ENCODE results near the gene BDH1.

BDH1 gene

GRCh38 chr3:197578376-197578775 lies 22.6 kb upstream of the BDH1 start:
- Histone ChIP-seq H3K27ac (replicated peaks; ENCODE audit: low read length) (no peak overlapping the region), H3K9ac (ENCODE audit: low read depth, low read length, poor library complexity) (no peak overlapping the region), H2AK5ac (ENCODE audit: low read depth, low read length) (no peak overlapping the region), H2BK15ac (ENCODE audit: low read length) (no peak overlapping the region), H3K9me3 (replicated peaks in 1 of 2; ENCODE audit: control insufficient read depth in 2 of 2, insufficient read depth in 1 of 2, low read depth in 1 of 2, low read length in 2 of 2) (peaks cover 2 to 4% of the 10 kb centered on the region in 2 donors), H2AFZ (ENCODE audit: low read length) (no peak overlapping the region), H2BK12ac (ENCODE audit: low read length) (no peak overlapping the region), H3K4ac (ENCODE audit: low read length) (no peak overlapping the region), H3K79me1 (ENCODE audit: low read depth, low read length) (no peaks in the 10 kb centered on the region), H4K91ac (ENCODE audit: low read depth, low read length, poor library complexity) (no peak overlapping the region), H3K36me3 (replicated peaks in 1 of 2; ENCODE audit: control insufficient read depth in 2 of 2, insufficient read depth in 2 of 2, low read length in 2 of 2) (no peaks in the 10 kb centered on the region), H3K27me3 (ENCODE audit: control insufficient read depth in 3 of 3, insufficient read depth in 3 of 3, low read depth in 1 of 3, low read length in 3 of 3) (peaks cover 0 to 9% (median 0%) of the 10 kb centered on the region in 3 experiments), H4K8ac (ENCODE audit: low read depth, low read length) (no peak overlapping the region), H2BK120ac (ENCODE audit: low read depth, low read length) (no peak overlapping the region), H3K23ac (ENCODE audit: low read depth, low read length, poor library complexity) (no peak overlapping the region), H3K18ac (ENCODE audit: low read length) (no peak overlapping the region), H3K4me3 (ENCODE audit: low read length in 2 of 2) (no peak overlapping the region), H3K4me1 (ENCODE audit: control insufficient read depth in 2 of 2, insufficient read depth in 1 of 2, low read depth in 1 of 2, low read length in 2 of 2) (peaks cover 0 to 2% of the 10 kb centered on the region in 2 donors), H3K4me2 (ENCODE audit: insufficient read depth, low read length, poor library complexity, severe bottlenecking) (no peak overlapping the region), H3K14ac (ENCODE audit: low read length) (no peak overlapping the region), H2BK5ac (ENCODE audit: low read length) (no peak overlapping the region)
- WGBS, 2 donors (ENCODE audit: extremely low coverage in 2 of 2, insufficient read length in 2 of 2, insufficient replicate concordance in 1 of 2): no CpG with 5 or more reads among the region's 6 CpGs
- no peak for DNase-seq (ENCODE audit: low spot score)

DNA sequence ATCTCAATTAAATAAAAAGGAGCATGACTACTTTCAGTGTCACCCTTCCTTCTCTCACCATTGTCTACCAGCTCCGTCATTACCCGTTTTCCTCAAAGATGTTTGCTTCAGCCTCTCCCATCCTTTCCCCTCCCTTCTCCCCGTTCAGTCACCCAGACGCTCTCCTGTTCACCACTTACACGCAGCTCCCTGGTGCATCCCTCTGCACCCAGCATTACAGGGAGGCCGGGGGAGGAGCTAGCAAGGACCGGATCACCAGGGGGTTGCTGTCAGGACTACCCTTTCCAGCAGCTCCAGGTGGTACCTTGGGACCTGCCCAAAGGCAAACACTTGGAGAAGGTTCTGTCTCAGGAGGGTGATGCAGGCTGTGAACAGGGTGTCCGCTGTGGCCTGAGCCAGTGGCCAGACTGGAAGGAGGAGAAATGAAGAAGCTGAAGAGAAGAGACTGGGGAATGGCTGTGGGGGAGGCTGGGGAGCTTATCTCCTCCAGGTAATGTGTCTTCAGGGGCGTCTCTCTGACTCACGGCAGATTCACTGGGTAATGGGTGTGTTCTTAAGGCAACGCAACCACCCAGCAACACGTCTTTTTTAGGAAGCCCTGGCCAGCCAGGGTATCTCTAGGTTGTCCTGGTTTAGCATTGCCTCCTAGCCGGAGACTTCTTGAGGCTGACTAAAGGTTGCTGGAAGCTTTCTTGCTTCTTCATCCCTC lies 21.8 kb upstream of the BDH1 start:
- no peak for DNase-seq (ENCODE audit: low spot score)
- H2BK15ac ChIP-seq (ENCODE audit: low read length): no peak overlapping the region
- peaks cover 2 to 4% of the 10 kb centered on the region in 2 donors for H3K9me3 ChIP-seq (replicated peaks in 1 of 2; ENCODE audit: control insufficient read depth in 2 of 2, insufficient read depth in 1 of 2, low read depth in 1 of 2, low read length in 2 of 2)
- WGBS, 2 donors (ENCODE audit: extremely low coverage in 2 of 2, insufficient read length in 2 of 2, insufficient replicate concordance in 1 of 2): no CpG with 5 or more reads among the region's 13 CpGs
- no peak overlapping the region for H4K8ac ChIP-seq (ENCODE audit: low read depth, low read length)
- peaks cover 0 to 2% of the 10 kb centered on the region in 2 donors for H3K4me1 ChIP-seq (ENCODE audit: control insufficient read depth in 2 of 2, insufficient read depth in 1 of 2, low read depth in 1 of 2, low read length in 2 of 2)
- no peak overlapping the region for H2BK12ac ChIP-seq (ENCODE audit: low read length)
- no peak overlapping the region for H2BK120ac ChIP-seq (ENCODE audit: low read depth, low read length)
- no peak overlapping the region for H3K4ac ChIP-seq (ENCODE audit: low read length)
- H3K36me3 ChIP-seq (replicated peaks in 1 of 2; ENCODE audit: control insufficient read depth in 2 of 2, insufficient read depth in 2 of 2, low read length in 2 of 2): no peaks in the 10 kb centered on the region
- H3K79me1 ChIP-seq (ENCODE audit: low read depth, low read length): no peaks in the 10 kb centered on the region
- no peak overlapping the region for H3K14ac ChIP-seq (ENCODE audit: low read length)
- no peak overlapping the region for H3K4me3 ChIP-seq (ENCODE audit: low read length in 2 of 2)
- H3K27ac ChIP-seq (replicated peaks; ENCODE audit: low read length): no peak overlapping the region
- H3K4me2 ChIP-seq (ENCODE audit: insufficient read depth, low read length, poor library complexity, severe bottlenecking): no peak overlapping the region
- H3K27me3 ChIP-seq (ENCODE audit: control insufficient read depth in 3 of 3, insufficient read depth in 3 of 3, low read depth in 1 of 3, low read length in 3 of 3): peaks cover 0 to 9% (median 0%) of the 10 kb centered on the region in 3 experiments
- no peak overlapping the region for H2AFZ ChIP-seq (ENCODE audit: low read length)
- no peak overlapping the region for H4K91ac ChIP-seq (ENCODE audit: low read depth, low read length, poor library complexity)
- peak overlapping the region; percentile 18 for H2AK5ac ChIP-seq (ENCODE audit: low read depth, low read length)
- no peak overlapping the region for H3K23ac ChIP-seq (ENCODE audit: low read depth, low read length, poor library complexity)
- H2BK5ac ChIP-seq (ENCODE audit: low read length): no peak overlapping the region
- no peak overlapping the region for H3K18ac ChIP-seq (ENCODE audit: low read length)
- no peak overlapping the region for H3K9ac ChIP-seq (ENCODE audit: low read depth, low read length, poor library complexity)

- Histone ChIP-seq H3K18ac (ENCODE audit: low read length) (peak overlapping the region; percentile 35), H2AFZ (ENCODE audit: low read length) (no peak overlapping the region), H3K4ac (ENCODE audit: low read length) (no peak overlapping the region), H3K4me2 (ENCODE audit: insufficient read depth, low read length, poor library complexity, severe bottlenecking) (no peak overlapping the region), H2BK5ac (ENCODE audit: low read length) (no peak overlapping the region), H2BK12ac (ENCODE audit: low read length) (no peak overlapping the region), H3K9me3 (replicated peaks in 1 of 2; ENCODE audit: control insufficient read depth in 2 of 2, insufficient read depth in 1 of 2, low read depth in 1 of 2, low read length in 2 of 2) (peaks cover 2 to 4% of the 10 kb centered on the region in 2 donors), H3K4me3 (ENCODE audit: low read length in 2 of 2) (no peak overlapping the region), H3K4me1 (ENCODE audit: control insufficient read depth in 2 of 2, insufficient read depth in 1 of 2, low read depth in 1 of 2, low read length in 2 of 2) (peaks cover 0 to 2% of the 10 kb centered on the region in 2 donors), H3K14ac (ENCODE audit: low read length) (no peak overlapping the region), H2BK15ac (ENCODE audit: low read length) (no peak overlapping the region), H2BK120ac (ENCODE audit: low read depth, low read length) (no peak overlapping the region), H3K79me1 (ENCODE audit: low read depth, low read length) (no peaks in the 10 kb centered on the region), H2AK5ac (ENCODE audit: low read depth, low read length) (no peak overlapping the region), H4K91ac (ENCODE audit: low read depth, low read length, poor library complexity) (peak overlapping the region; percentile 88), H3K23ac (ENCODE audit: low read depth, low read length, poor library complexity) (peak overlapping the region; percentile 29), H4K8ac (ENCODE audit: low read depth, low read length) (no peak overlapping the region), H3K27me3 (ENCODE audit: control insufficient read depth in 3 of 3, insufficient read depth in 3 of 3, low read depth in 1 of 3, low read length in 3 of 3) (peaks cover 0 to 9% (median 0%) of the 10 kb centered on the region in 3 experiments), H3K36me3 (replicated peaks in 1 of 2; ENCODE audit: control insufficient read depth in 2 of 2, insufficient read depth in 2 of 2, low read length in 2 of 2) (no peaks in the 10 kb centered on the region), H3K9ac (ENCODE audit: low read depth, low read length, poor library complexity) (no peak overlapping the region), H3K27ac (replicated peaks; ENCODE audit: low read length) (no peak overlapping the region)
- DNase-seq (ENCODE audit: low spot score): no peak
- no CpG with 5 or more reads among the region's 8 CpGs for WGBS, 2 donors (ENCODE audit: extremely low coverage in 2 of 2, insufficient read length in 2 of 2, insufficient replicate concordance in 1 of 2)
Observed at GRCh38 chr3:197576838-197577237, 21.1 kb upstream of the BDH1 start.

DNA sequence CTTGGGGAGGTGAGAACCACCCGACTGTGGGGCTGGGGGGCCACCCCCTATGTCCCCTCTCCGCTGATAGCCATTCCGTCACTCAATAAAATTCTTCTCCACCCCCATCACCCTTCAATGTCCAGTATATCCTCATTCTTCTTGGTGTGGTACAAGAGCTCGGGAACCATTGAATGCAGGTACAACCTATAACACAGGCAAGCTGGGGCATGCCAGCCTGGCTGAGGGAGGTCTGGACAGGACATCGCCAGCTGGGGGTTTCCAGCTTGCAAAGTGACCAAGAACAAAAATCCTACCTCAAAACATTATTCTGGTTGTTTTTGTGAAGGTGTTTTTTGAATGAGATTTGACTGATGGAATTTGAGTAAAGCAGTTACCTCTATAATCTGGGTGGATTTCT lies 19.6 kb upstream of the BDH1 start:
- Histone ChIP-seq H2BK120ac (ENCODE audit: low read depth, low read length) (no peak overlapping the region), H4K91ac (ENCODE audit: low read depth, low read length, poor library complexity) (no peak overlapping the region), H3K27me3 (ENCODE audit: control insufficient read depth in 3 of 3, insufficient read depth in 3 of 3, low read depth in 1 of 3, low read length in 3 of 3) (peaks cover 0 to 9% (median 0%) of the 10 kb centered on the region in 3 experiments), H2BK5ac (ENCODE audit: low read length) (no peak overlapping the region), H3K9me3 (replicated peaks in 1 of 2; ENCODE audit: control insufficient read depth in 2 of 2, insufficient read depth in 1 of 2, low read depth in 1 of 2, low read length in 2 of 2) (peaks cover 4% of the 10 kb centered on the region in 2 donors), H3K27ac (replicated peaks; ENCODE audit: low read length) (no peak overlapping the region), H4K8ac (ENCODE audit: low read depth, low read length) (no peak overlapping the region), H3K9ac (ENCODE audit: low read depth, low read length, poor library complexity) (no peak overlapping the region), H3K4me2 (ENCODE audit: insufficient read depth, low read length, poor library complexity, severe bottlenecking) (no peak overlapping the region), H2AK5ac (ENCODE audit: low read depth, low read length) (no peak overlapping the region), H3K4me1 (ENCODE audit: control insufficient read depth in 2 of 2, insufficient read depth in 1 of 2, low read depth in 1 of 2, low read length in 2 of 2) (peaks cover 0 to 2% of the 10 kb centered on the region in 2 donors), H3K4me3 (ENCODE audit: low read length in 2 of 2) (no peak overlapping the region), H2AFZ (ENCODE audit: low read length) (no peak overlapping the region), H3K23ac (ENCODE audit: low read depth, low read length, poor library complexity) (no peak overlapping the region), H2BK15ac (ENCODE audit: low read length) (no peak overlapping the region), H3K79me1 (ENCODE audit: low read depth, low read length) (no peaks in the 10 kb centered on the region), H3K4ac (ENCODE audit: low read length) (no peak overlapping the region), H2BK12ac (ENCODE audit: low read length) (no peak overlapping the region), H3K36me3 (replicated peaks in 1 of 2; ENCODE audit: control insufficient read depth in 2 of 2, insufficient read depth in 2 of 2, low read length in 2 of 2) (no peaks in the 10 kb centered on the region), H3K18ac (ENCODE audit: low read length) (no peak overlapping the region), H3K14ac (ENCODE audit: low read length) (no peak overlapping the region)
- DNase-seq (ENCODE audit: low spot score): no peak
- WGBS, 2 donors (ENCODE audit: extremely low coverage in 2 of 2, insufficient read length in 2 of 2, insufficient replicate concordance in 1 of 2): 100% methylated on average over 1 of the region's 5 CpGs; no CpG with 5 or more reads in 1 of the 2 donors

Data from neuronal stem cell (in vitro differentiated cells).